ENCODE results near the gene PLEKHM3.

DNA sequence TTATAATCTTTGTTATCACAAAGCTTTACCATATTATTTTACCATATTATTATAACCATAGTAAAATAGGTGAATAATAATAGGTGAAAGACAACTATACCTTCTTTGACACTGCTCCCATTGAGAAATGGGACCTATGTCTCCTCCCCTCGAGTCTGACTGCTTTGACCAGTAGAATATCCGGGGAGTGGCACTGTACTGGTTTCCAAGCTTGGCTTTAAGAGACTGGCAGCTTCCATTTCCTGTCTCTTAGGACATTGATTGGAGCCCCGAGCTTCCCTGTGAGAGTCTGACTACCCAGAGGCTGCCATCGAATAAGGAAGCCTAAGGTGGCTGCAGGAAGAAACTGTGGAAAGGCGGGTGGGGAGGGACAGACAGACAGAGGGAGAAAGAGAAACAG lies 40.1 kb upstream of the PLEKHM3 start:
- TF ChIP-seq, protein P1, sequence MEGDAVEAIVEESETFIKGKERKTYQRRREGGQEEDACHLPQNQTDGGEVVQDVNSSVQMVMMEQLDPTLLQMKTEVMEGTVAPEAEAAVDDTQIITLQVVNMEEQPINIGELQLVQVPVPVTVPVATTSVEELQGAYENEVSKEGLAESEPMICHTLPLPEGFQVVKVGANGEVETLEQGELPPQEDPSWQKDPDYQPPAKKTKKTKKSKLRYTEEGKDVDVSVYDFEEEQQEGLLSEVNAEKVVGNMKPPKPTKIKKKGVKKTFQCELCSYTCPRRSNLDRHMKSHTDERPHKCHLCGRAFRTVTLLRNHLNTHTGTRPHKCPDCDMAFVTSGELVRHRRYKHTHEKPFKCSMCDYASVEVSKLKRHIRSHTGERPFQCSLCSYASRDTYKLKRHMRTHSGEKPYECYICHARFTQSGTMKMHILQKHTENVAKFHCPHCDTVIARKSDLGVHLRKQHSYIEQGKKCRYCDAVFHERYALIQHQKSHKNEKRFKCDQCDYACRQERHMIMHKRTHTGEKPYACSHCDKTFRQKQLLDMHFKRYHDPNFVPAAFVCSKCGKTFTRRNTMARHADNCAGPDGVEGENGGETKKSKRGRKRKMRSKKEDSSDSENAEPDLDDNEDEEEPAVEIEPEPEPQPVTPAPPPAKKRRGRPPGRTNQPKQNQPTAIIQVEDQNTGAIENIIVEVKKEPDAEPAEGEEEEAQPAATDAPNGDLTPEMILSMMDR (IDR thresholded peaks at IDR 0.05), result no peak
- TF ChIP-seq POLR2A (IDR thresholded peaks at IDR 0.05), result no peak

Data from adrenal gland (tissue), 5 donors.